Measurements from ENCODE around the gene PTPRB.

Gene PTPRB

DNA sequence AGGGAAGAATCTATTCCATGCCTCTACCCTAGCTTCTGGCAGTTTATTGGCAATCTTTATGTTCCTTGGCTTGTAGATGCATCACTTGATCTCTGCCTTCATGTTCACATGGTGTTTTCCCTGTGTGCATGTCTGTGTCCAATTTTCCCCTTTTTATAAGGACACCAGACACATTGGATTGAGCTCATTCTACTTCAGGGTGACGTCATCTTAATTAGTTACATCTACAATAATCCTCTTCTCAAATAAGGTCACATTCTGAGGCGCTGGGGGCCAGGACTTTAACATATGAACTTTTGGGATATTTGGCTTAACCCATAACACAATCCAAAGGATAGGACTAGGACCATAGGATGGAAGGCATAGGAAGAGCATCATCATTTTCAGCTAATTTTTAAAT lies 169.8 kb downstream of the PTPRB start:
- H3F3A ChIP-seq (ENCODE audit: insufficient read depth, low read length), result no peaks in the 10 kb centered on the region
- no peak overlapping the region for H2AFZ ChIP-seq (ENCODE audit: low read length)

DNA sequence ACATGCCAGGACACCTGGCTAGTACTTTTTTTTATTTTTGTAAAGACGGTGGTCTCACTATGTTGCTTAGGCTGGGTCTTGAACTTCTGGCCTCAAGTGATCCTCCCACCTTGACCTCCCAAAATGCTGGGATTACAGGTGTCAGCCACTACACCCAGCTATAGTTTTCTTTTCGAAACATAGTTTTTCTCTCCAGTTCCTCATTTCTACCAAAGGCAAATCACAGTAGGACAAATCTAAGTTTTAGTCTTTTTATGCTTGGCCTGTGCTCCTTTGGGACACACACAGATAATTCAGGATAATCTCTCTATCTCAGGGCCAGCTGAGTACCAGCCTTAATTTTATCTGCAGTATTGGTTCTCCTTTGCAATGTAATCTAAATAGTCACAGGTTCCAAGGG lies 170.5 kb downstream of the PTPRB start:
- Histone ChIP-seq H3K27ac (ENCODE audit: low read depth, low read length, poor library complexity, severe bottlenecking) (no peak overlapping the region), H3F3A (ENCODE audit: insufficient read depth, low read length) (no peaks in the 10 kb centered on the region), H3K9ac (ENCODE audit: low read length) (no peak overlapping the region), H3K9me3 (ENCODE audit: low read length) (peaks cover 20% of the 10 kb centered on the region), H3K36me3 (ENCODE audit: insufficient read depth, low read length) (peaks cover 17% of the 10 kb centered on the region), H3K27me3 (ENCODE audit: insufficient read depth, low read length) (no peaks in the 10 kb centered on the region), H3K9me2 (ENCODE audit: low read depth, low read length) (no peaks in the 10 kb centered on the region), H3K4me1 (ENCODE audit: insufficient read depth, low read length, severe bottlenecking) (peaks cover 22% of the 10 kb centered on the region), H2AFZ (ENCODE audit: low read length) (no peak overlapping the region), H3K79me2 (ENCODE audit: insufficient read depth, low read length) (peaks cover 37% of the 10 kb centered on the region), H4K20me1 (ENCODE audit: insufficient read depth, low read length) (no peaks in the 10 kb centered on the region), H3K4me2 (ENCODE audit: low read length) (no peak overlapping the region), H3K4me3 (ENCODE audit: low read depth, low read length, poor library complexity, severe bottlenecking) (no peak overlapping the region)
- TF ChIP-seq EZH2 (IDR thresholded peaks at IDR 0.05; ENCODE audit: borderline replicate concordance, low read length), result no peak
- TF ChIP-seq, protein P1, sequence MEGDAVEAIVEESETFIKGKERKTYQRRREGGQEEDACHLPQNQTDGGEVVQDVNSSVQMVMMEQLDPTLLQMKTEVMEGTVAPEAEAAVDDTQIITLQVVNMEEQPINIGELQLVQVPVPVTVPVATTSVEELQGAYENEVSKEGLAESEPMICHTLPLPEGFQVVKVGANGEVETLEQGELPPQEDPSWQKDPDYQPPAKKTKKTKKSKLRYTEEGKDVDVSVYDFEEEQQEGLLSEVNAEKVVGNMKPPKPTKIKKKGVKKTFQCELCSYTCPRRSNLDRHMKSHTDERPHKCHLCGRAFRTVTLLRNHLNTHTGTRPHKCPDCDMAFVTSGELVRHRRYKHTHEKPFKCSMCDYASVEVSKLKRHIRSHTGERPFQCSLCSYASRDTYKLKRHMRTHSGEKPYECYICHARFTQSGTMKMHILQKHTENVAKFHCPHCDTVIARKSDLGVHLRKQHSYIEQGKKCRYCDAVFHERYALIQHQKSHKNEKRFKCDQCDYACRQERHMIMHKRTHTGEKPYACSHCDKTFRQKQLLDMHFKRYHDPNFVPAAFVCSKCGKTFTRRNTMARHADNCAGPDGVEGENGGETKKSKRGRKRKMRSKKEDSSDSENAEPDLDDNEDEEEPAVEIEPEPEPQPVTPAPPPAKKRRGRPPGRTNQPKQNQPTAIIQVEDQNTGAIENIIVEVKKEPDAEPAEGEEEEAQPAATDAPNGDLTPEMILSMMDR (IDR thresholded peaks at IDR 0.05; ENCODE audit: low read length), result no peak

More for the DNA sequence above, 169.8 kb downstream of the PTPRB start:
- H3K4me2 ChIP-seq (ENCODE audit: low read length), result peak overlapping the region; percentile 72
- no peaks in the 10 kb centered on the region for H3K9me2 ChIP-seq (ENCODE audit: low read depth, low read length)
- H3K36me3 ChIP-seq (ENCODE audit: insufficient read depth, low read length), result peaks cover 18% of the 10 kb centered on the region
- H3K9me3 ChIP-seq (ENCODE audit: low read length), result peaks cover 20% of the 10 kb centered on the region
- no peak overlapping the region; the same call in 1 of the 2 replicates for H3K9ac ChIP-seq (ENCODE audit: low read length)
- H3K27me3 ChIP-seq (ENCODE audit: insufficient read depth, low read length), result no peaks in the 10 kb centered on the region
- no peak overlapping the region for H3K27ac ChIP-seq (ENCODE audit: low read depth, low read length, poor library complexity, severe bottlenecking)
- no peak for TF ChIP-seq EZH2 (IDR thresholded peaks at IDR 0.05; ENCODE audit: borderline replicate concordance, low read length)
- TF ChIP-seq, protein P1 (IDR thresholded peaks at IDR 0.05; ENCODE audit: low read length), result no peak
- peak overlapping the region; percentile 88 for H3K4me3 ChIP-seq (ENCODE audit: low read depth, low read length, poor library complexity, severe bottlenecking)
- peaks cover 22% of the 10 kb centered on the region for H3K4me1 ChIP-seq (ENCODE audit: insufficient read depth, low read length, severe bottlenecking)
- no peaks in the 10 kb centered on the region for H4K20me1 ChIP-seq (ENCODE audit: insufficient read depth, low read length)
- H3K79me2 ChIP-seq (ENCODE audit: insufficient read depth, low read length), result peaks cover 39% of the 10 kb centered on the region

Data from OCI-LY1 (cell line).